IMR-90 (cell line): ENCODE results near the gene HACE1. TPM values are rescaled to one million over a fixed set of nuclear protein-coding genes. Genes with fewer than 3 reads are reported as not detected.

Source experiments
- BHLHE40 ChIP-seq: fragments of 150-350 bp; IDR thresholded peaks from 2 replicates; pipeline ENCODE4 v1.6.1; 2016; ENCODE audit warnings: mild to moderate bottlenecking, low read depth, low read length
- ELK1 ChIP-seq: fragments of 150-350 bp; IDR thresholded peaks from 2 replicates; pipeline ENCODE4 v1.6.1; 2016; ENCODE audit warnings: low read depth, mild to moderate bottlenecking, low read length, moderate library complexity, borderline replicate concordance
- FOS ChIP-seq: fragments of 150-350 bp; IDR thresholded peaks from 2 replicates; pipeline ENCODE4 v1.6.1; 2016; ENCODE audit warnings: low read depth, low read length
- polyA plus RNA-seq, 3 experiments: library from polyadenylated mRNA; depleted of rRNA; stranded (reverse); fragments of >200 nt; gene quantifications; 2 replicates each; pipeline ENCODE4 v1.2.3, GENCODE V29; 2012; ENCODE audit warnings: low replicate concordance in 1 of 3
- total RNA-seq: library from RNA; depleted of rRNA; stranded (reverse); fragments of >200 nt; gene quantifications from 2 replicates; pipeline ENCODE4 v1.2.3, GENCODE V29; 2012
- TF ChIP-seq, protein P1 (sequence below): conservative IDR thresholded peaks from 2 replicates; pipeline ENCODE4 v1.5.1; 2012; ENCODE audit warnings: mild to moderate bottlenecking, low read depth, low read length, improper control_type of control experiment

Gene HACE1
- total and polyA plus RNA-seq, 2 of the 4 experiments (the other 2 are of a cell fraction): 5.4 to 10.8 TPM

DNA sequence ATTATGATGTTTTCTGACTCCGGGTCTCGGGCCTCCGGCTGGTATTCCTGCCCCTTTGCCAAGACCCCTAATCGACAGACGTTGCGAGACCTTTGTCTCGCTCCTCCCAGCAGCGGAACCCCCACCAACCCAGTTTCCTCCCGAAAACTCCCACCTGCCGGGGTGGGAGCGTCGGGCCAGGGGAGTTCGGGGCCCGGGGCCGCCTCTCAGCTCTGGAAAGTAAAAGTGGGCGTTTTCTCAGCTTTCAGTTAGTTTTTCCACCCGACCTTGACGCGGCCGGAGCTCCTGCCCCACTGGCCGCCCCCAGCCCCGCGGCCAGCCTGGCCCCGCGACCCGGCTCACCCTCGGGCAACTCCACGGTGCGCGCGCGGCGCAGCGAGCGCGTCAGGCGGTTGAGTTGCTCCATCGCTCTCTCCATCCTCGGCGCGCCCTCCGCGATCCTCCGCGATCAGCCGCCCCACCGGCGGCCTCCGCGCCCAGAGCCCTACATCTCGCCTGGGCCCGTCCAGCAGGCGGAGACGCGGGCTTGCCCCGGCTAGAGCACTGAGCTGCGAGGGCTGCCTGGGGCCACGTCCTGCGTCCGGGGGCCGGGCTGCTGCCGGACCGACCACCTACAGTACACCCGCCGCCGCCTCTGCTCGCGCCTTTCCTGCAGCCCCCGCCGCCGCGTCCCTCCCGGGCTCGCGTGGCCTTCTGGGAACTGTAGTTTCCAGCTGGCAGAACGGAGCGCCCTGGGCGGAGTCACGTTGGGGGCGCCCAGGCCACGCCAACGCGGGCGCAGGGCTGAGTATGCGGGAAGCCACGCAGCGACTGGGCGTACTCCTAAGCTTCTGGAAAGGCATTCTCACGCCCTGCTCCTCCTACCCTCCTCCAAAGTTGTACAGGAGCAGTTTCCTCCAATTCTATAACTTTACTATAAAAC is at the start of gene HACE1 (continued):
- TF ChIP-seq ELK1 (no peak), BHLHE40 (no peak), FOS (no peak)
- TF ChIP-seq, protein P1, sequence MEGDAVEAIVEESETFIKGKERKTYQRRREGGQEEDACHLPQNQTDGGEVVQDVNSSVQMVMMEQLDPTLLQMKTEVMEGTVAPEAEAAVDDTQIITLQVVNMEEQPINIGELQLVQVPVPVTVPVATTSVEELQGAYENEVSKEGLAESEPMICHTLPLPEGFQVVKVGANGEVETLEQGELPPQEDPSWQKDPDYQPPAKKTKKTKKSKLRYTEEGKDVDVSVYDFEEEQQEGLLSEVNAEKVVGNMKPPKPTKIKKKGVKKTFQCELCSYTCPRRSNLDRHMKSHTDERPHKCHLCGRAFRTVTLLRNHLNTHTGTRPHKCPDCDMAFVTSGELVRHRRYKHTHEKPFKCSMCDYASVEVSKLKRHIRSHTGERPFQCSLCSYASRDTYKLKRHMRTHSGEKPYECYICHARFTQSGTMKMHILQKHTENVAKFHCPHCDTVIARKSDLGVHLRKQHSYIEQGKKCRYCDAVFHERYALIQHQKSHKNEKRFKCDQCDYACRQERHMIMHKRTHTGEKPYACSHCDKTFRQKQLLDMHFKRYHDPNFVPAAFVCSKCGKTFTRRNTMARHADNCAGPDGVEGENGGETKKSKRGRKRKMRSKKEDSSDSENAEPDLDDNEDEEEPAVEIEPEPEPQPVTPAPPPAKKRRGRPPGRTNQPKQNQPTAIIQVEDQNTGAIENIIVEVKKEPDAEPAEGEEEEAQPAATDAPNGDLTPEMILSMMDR: peak; percentile 26; the same call in 1 of the 2 replicates
